G401 (cell line): ENCODE measurements around the gene ANXA6. TPM values are rescaled to one million over a fixed set of nuclear protein-coding genes. Genes with fewer than 3 reads are reported as not detected.

Source experiments
- DNase-seq: peaks from one replicate; pipeline ENCODE4 v3.0.0-alpha.2; 2015; ENCODE audit warnings: low spot score
- in situ Hi-C: cut with HindIII; loops from 2 replicates; pipeline ENCODE4 v1.10.0; 2016; ENCODE audit warnings: low sequenced_read_pairs, mixed read lengths
- total RNA-seq: library from RNA; depleted of rRNA; stranded (reverse); fragments of >200 nt; shearing (Covaris generic); gene quantifications from 2 replicates; pipeline ENCODE4 v1.2.3, GENCODE V29; 2014

The ANXA6 gene
- total RNA-seq, 1 experiment from 2014 or later, result 371 TPM

DNA sequence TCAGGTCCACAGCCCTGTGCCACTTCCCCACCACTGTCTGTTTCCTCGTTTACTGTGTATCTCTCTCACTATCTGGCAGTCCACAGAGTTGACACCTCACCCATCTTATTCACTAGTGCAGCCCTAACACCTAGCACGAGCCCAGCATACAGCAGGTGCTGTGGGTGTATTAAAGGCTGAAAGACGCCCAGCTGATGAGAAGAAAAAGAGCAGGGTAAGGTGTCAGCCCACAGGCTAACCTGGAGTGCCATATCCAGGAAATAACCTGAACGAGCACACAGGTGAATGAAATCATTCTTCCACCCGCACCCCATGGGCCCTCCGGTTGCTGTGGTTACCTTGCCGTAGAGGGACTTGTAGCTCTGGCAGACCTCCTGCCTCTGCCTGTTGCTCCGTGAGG, 18.6 kb downstream of the ANXA6 start:
- in situ Hi-C loops, result no loop called here
- DNase-seq, result no peak

DNA sequence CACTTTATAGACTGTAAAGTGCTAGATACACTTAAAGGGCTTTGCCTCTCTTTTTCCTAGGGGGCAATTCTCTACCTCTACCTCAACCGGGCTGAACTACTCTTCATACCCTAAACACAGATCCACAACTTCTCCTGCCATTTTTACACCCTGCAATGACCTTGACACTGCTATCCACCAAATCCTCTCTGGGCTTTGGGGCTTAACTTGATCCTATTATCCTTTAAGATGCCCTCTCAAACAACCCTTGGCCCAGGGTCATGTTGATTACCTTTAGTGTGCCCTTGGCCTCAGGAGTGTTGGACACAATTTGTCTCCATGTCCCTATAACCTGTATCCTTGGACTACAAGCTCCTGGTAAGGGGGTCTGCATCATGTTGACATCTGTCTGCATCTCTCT, 19.5 kb downstream of the ANXA6 start:
- in situ Hi-C loops, result no loop called here
- DNase-seq, result no peak

DNA sequence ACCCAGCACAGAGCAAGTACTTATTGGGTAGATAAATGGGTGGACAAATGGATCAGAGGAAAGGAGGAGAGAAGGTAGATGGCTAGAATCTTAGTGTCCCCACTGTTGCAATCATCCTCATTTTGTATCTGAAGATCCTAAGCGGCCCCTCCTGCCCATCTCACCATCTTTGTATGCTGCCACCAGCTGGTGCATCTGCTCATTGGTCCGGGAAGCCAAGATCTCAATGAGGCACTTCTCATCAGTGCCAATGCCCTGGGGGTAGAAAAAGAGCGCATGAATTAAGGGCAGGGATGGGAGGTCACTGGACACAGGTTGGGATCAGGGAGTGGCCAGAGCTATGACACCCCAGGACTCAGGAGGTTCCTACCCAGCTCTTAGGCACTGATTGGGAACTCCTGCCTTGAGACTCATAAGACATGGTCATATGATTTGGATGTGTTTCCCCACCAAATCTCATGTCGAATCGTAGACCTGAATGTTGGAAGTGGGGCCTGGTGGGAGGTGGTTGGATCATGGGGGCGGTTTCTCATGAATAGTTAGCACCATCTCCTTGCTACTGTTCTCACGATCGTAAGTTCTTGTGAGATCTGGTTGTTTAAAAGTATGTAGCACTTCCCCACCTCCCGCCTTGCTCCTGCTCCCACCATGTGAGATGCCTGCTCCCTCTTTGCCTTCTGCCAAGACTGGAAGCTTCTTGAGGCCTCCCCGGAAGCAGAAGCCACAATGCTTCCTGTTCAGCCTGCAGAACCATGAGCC, 20.3 kb downstream of the ANXA6 start:
- in situ Hi-C loops, result no loop called here

DNA sequence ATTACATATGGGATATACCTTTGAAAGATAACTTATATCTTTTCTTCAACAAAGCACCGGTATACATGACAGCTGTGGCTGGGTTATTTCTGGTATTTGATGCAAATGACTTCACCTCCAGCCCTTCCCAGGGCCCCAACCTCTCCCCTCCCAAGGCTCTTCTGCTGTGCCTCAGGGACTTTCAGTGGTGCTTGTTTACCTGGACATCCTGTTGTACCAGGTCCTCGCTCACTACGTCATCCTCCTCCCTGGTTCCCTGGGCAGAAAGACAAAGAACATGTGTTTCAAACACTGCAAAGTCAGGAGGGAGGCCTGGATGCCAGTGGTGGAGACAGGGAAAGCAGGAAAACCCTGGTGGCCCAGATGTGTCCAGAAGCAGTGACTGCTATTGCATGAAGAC, 23.4 kb downstream of the ANXA6 start:
- in situ Hi-C loops, result no loop called here
- DNase-seq, result no peak

More for the DNA sequence above, 20.3 kb downstream of the ANXA6 start:
- DNase-seq, result peak; percentile 49

DNA sequence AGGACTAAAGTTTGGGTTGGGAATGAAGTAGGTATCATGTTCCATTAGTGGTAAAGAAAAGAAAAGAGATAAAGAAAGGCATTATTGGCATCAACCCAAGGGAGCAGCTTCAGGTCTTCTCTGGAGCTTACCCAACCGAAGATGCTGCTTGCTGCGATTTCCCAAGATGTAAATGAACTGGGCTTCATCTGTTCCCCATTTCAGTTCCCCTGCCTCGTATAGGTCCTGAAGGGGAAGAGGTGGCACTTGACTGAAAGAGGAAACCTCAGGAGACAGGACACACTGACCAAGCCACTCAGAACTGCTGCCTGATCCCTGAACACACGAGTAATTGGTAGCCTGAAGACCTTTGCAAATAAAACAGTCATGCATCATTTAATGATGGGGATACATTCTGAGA, 24.6 kb downstream of the ANXA6 start:
- in situ Hi-C loops, result no loop called here
- no peak for DNase-seq

DNA sequence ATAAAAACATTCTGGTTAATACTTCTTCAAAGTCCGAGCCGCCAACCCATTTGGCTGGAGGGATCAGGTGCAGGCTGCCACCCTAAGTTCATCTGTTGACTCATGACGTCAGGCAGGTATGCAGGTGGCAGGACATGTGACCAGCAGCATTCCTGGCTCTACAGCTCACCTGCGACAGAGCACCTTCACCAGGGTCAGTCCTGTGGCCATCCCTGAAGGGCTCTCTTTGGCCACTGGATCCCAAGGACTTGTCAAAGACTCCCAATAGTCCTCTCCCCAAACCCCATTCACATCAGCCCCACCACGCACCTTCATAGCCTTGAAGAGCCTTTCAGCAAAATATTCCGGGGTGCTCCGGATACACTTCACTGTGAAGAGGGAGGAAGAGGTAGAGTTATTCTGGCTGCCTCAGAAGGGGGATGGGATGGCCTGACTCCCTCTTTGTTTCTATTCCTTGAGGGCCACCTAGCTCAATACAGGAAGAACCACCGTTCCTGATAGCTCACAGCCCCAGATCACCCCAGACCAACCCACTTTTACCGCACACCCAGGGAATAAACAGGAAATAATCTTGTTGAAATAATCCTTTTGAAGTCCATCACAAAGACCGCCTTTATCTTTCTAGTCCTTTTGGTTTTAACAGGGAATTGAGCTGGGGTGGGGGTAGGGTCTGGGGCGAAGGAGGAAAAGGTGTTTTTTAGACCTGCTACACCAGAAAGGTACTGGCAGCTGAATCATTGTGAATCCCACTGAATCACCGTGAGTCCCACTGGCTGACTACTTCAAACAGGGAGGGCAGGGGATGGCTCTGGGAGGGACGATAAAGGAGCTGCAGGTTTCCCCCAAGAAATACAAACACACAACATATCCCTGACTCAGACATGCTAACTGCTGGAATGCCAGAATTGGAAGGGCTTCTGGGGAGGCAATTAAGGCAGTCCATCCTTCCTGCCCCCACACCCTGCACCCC, 26.4 kb downstream of the ANXA6 start:
- in situ Hi-C loops, result no loop called here
- DNase-seq, result no peak

DNA sequence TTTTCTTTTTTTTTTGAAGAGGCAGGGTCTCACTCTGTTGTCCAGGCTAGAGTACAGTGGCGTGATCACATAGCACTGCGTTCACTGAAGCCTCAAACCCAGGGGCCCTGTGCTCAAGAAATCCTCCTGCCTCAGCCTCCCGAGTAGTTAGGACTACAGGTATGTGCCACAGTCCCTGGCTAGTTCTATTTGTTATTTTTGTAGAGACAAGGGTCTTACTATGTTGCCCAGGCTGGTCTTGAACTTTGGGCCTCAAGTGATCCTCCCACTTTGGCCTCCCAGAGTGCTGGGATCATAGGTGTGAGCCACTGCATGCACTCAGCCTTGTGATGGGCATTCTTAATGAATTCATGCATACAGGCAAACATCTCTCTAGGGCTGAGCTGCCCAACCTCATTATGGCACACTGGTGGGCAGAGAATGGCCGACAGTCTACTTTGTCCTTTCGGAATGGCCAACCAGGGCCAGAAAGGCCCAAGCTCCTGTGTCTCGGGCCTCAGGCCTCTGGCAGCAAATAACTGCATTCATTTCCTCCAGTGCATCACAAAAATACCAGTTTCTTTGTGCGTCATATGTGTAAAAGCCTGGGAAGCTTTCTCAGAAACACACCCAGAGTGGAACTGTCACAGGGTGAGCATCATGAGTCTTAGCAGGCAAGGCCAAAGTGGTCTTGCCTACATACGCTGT, 27.2 kb downstream of the ANXA6 start:
- in situ Hi-C loops, result no loop called here
- DNase-seq, result no peak

DNA sequence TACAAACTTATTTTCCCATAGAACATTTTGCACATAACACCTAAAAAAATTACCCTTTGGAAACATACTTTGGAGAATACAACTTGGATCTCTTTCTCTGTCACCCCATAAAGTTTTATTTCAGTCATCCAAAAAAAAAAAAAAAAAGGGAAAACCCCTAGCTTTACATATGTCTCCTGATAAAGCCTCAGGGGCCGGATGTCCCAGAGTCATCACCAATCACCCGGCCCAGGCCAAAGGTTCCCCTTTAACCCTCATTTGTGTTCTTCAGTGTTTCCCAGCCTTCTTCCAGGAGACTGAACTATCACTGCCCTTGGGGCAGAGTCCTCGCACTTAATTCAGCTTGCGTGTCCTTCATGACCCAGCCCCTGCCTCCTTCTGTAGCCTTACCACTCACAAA, 28.8 kb downstream of the ANXA6 start:
- DNase-seq, result no peak
- in situ Hi-C loops, result no loop called here

DNA sequence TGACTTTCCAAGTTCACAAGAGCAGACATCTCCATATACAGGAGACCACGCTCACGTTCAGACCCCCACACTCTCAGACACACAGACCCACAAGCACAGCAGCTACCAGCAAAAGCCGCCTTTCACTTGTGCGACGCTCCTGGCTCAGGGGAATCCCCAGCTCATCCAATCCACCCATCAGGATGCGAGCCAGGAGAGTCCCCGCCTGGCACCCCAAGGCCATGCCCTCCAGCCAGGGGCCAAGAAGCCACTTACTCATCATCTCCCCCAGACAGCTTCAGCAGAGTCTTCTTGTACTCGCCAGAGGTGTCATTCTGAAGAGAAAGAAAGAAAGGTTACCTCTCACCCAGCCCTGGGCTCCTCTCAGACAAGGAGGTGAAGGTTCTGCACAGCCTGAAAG, 29.7 kb downstream of the ANXA6 start:
- no peak for DNase-seq
- in situ Hi-C loops, result no loop called here

DNA sequence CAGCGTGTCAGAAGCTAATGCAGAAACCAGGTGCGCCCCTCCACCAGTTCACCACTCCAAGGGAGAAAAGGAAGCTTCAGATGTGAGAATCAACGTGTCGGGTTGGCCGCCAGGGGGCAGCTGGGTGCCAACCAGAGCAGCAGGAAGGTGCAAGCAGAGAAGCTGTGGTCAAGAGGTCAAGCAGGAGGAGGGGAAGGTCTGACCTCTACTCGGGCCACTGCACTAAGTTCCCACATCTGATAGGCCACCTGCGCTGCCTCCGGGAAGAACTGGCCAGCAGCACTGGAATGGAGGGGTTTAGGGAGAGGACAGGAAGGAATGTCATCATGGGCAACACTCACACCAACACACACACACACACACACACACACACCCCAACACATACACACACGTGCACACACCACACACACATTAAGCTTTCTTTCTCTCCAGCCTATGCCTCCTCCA, 31.4 kb downstream of the ANXA6 start:
- DNase-seq, result peak; percentile 76
- in situ Hi-C loops, result no loop called here

DNA sequence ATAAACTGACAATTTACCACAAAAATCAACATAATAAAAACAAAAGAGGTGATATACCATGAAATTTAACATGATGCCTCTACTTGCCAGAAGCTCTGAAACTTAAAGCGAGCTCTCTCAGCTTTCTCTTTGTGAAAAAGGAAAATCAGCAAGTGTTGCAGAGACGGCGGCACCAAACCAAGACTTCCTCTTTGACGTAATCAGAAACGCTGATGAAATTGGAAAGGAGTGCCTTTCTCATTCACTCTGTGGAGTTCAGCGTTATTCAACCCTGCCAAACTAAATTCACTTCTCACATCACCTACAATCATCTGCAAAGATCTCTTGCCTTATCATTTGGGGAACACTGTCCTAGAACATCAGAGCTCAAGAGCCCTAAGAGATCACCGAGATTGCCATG, 32.2 kb downstream of the ANXA6 start:
- no peak for DNase-seq
- in situ Hi-C loops, result no loop called here

DNA sequence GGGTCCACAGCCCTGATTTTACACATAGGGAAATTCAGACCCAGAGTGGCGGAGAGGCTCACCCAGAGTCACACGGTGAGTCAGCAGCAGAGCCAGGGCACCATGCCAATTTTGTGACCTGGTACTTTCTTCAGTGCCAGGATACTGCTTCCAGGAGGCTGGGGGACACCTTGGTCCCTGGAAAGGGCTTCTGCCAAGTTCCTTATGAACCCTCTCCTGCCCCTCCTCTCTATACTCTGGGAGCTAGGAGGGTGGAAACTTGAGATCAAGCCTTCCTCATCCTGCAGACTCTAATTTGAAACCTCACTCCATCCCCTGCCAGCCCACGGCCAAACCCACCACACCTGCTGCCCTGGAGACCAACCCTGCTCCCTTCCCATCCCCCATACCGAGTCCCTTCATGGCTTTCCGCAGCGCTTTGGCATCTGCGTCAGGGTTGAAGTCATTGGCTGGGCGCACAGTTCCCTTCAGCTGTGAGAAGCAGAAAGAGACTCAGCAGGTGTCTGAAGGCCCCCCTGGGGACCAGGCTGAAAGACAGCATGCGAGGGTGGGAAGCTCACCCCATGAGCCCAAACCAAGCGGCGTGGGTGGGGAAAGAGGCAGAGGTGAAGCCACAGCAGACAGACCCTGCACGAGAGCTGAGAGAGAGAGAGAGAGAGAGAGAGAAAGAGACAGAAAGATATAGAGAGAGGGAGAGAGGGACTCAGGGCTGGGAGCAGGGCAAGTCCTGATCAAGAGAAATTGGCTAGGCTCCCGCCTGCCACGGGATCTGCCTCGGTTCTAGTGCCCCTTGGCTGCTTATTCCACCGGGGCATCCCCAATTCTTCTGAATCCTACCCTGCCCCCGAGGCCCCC, 33.5 kb downstream of the ANXA6 start:
- DNase-seq, result peak; percentile 65
- in situ Hi-C loops, result no loop called here

DNA sequence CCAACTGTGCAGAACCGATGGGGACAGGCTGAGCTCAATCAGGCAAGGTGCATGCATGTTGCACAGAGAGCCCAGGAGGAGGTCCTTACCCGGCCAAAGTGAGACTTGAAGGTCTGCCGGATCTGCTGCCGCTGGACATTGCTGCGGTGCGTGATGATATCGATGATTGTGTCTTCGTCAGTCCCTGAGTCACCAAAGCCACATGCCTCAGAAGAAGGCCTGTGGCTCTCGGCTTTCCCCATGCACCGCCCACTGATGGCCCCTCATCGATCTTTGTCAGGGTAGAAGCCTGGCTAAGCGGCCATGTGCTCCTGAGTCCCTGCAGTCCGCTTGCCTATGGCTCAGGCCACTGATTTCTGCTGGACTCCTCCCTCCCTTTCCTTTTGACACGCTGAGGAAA, 34.8 kb downstream of the ANXA6 start:
- in situ Hi-C loops, result no loop called here
- DNase-seq, result no peak

DNA sequence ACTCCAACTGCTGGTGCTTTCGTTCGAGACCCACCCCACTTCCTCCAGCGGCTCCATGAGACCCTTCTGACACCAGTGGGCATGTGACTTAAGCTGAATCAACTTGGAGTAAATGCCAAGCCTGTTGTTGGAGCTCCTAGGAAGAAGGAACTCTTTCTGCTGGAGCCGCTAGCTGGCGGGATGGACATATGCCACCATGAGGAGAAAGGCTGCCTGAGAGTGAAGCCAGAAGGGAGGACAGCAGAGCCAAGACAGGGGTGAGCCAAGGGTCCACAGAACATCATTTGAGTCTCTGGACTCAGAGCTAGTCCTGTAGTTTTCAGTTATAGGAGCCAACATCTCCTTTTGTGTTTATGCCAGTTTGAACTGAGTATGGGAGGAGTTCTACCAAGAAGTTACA, 35.9 kb downstream of the ANXA6 start:
- no peak for DNase-seq
- in situ Hi-C loops, result no loop called here

DNA sequence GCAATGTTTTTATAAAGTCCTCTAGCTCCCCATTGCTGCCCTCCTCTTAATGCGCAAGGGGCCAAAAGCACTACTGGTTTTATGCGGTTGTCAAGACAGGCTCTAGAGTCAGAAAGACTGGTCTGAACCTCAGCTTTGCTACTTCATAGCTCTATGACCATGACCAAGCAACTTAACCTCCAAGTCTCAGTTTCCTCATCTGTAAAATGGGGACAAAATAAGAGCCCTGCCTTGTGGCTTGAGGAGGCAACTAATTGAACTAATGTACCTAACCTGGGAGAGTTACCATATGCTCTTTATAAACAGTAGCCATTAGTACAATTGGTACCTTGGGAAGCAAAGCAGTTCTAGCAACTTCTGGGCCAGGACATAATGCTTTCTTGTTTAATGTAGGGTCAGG, 36.5 kb downstream of the ANXA6 start:
- no peak for DNase-seq
- in situ Hi-C loops, result no loop called here

DNA sequence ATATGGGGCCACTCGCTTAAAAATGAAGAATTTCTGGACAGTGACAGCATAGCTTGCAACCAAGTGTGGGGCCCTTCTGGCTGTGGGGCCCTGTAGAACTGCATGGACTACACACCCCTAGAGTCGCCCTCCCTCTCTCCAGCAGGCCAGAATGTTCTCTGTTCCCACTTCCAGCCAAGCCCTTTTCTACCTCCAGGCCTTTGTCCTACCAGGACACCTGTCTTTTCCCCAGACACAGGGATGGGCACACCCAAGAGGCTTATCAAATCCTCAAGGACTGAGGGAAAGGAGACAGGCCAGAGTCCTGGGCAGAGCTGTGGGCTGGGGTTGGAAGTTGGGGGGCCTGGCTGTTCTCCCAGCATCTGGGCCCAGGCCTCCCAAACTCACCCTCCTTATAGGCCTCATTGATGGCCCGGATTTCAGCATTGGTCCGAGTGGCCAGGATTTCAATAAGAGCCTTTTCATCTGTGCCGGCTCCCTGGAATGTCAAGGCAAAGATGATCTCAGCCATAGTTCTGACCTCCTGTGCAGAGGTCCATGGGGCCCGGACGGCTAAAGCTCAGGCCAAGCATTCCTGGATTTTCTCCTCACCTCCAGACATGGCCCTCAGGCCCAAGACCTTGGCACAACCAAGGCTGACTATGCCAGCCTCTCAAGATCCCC, 38.5 kb downstream of the ANXA6 start:
- DNase-seq, result no peak
- in situ Hi-C loops, result no loop called here

DNA sequence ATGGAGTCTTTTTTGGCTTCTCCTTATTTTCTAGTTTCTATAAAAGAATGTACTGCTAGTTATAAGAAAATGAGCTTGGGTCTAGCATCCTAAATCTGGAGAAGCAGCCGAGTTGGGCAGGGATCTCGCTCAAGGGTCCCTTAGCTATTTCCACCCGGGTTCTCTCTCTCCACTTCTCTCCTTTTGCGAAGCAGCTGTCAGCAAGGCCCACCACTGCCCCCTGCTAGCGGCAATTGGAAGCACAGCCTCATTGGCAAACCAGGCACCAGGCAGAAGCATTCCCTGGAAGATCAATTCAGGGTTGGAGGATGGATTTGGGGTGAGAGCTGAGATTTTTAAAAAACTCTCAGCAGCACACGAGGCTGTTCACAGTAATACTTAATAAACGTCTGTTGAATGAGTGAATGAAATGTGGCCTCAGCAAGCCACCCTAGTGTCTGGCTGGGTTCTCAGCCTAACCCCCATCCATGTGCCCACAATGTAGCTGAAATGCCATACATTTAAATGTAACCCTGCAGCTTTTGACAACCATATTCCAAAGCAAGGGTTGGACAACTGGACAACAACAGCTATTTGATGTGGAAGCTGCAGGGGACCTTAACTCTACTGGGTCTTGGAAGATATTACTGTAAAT, 42.2 kb downstream of the ANXA6 start:
- peak; percentile 80 for DNase-seq
- in situ Hi-C loops, result no loop called here

DNA sequence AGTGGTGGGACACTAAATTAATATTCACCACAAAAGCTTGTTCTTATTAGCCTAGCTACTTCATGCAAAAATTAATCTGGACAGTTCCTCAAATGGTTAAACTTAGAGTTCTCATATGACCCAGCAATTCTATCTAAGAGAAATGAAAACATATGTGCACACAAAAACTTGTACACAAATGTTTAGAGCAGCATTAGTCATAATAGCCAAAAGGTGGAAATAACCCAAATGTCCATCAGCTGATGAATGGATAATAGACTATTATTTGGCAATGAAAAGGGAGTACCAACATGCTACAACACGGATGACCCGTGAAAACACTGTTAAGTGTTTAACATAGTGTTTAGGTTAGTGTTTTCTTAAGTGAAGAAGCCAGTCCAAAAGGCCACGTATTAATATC, 43.9 kb downstream of the ANXA6 start:
- in situ Hi-C loops, result no loop called here
- DNase-seq, result no peak
